GM03348 (cell line): ENCODE data around the gene MGAT5B.
"Not testable (repeated sequence)": the region's sequence is repeated elsewhere in the genome, so short reads cannot be mapped to it uniquely, and the experiment has no call there.

Source experiments
- DNase-seq: peaks from one replicate; pipeline ENCODE4 v3.0.0; 2012; ENCODE audit warnings: low spot score

MGAT5B gene

DNA sequence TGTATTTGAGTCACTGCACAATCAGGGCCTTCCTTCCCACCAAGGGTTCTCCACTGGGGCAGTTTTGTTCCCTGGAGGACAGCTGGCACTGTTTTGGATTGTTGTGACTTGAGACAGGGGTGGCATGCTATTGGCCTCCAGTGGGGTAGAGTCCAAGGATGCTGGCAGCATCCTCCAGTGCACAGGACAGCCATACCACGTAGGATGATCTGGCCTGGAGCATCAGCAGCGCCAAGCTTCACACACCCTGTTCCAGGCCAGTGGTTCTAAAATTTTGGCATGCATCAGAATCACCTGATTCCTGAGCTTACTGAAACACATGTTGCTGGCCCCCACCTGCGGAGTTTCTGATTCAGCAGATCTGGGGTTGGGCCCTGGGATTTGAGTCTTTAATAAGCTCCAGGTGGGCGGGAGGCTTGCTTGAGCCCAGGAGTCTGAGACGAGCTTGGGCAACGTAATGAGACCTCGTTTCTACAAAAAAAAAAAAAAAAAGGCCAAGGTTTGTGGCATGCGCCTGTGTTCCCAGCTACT, 83.2 kb downstream of the MGAT5B start:
- no peak for DNase-seq

DNA sequence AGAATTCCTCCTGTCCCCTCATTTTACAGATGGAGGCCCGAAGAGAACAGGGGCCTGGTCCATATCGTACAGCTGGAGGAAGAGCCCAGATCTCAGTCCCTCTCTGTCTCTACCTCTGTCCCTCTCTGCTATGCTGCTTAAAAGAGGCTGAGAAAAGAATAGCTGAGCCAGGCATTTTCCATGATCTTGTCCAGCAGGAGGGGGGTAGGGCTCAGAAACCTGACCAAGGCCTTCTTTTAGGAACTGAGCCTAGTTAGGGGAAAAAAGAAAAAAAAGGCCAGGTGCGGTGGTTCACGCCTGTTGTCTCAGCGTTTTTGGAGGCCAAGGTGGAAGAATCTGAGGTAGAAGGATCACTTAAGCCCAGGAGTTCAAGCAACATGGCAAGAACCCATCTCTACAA, 84.2 kb downstream of the MGAT5B start:
- no peak for DNase-seq

DNA sequence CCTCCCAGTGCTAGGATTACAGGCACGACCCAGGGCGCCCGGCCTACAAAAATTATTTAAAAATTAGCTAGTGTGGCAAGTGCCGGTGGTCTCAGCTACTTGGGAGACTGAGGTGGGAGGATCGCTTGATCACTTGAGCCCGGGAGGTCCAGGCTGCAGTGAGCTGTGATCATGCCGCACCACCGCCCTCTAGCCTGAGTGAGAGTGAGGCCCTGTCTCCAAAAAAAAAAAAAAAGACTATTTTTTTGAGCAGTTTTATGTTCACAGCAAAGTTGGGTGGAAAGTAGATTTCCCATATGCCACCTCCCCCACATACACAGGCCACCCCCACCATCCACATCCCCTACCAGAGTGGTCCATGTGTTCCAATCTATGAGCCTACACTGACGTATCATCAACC, 84.9 kb downstream of the MGAT5B start:
- DNase-seq = no peak

DNA sequence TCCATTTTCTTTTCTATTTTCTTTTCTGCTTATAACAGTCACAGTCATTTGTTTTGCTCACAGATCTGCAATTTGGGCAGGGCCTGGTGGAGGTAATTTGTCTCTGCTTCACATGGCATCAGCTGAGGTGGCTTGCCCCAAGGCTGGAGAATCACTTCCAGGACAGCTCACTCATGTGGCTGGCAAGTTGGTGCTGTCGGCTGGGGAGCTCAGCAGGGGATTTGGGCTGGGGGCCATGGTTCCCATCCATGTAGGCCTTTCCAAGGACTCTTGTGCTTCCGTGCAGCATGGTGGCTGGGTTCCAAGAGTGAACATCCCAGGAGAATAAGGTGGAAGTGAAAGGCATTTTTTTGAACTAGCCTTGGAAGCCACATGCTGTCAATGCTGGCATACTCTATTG, 85.7 kb downstream of the MGAT5B start:
- no peak for DNase-seq

DNA sequence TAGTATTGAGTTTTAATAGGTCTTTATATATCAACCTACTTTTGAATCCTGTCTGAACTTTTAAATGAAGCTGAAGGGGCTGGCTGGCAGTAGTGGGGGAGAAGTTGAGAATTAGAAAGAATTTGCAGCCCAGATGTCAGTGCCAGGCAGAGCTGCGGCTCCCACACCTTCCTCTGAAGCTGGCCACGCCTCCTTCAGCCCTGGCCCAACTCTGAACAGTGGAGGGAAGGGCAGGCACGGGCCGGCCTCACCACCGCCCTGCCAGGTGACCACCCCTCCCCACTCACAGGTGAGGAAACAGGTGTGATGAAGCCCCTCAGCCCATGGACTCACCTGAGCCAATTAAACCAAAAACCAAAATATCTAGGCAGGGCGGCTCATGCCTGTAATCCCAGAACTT, 87.0 kb downstream of the MGAT5B start:
- DNase-seq = no peak

DNA sequence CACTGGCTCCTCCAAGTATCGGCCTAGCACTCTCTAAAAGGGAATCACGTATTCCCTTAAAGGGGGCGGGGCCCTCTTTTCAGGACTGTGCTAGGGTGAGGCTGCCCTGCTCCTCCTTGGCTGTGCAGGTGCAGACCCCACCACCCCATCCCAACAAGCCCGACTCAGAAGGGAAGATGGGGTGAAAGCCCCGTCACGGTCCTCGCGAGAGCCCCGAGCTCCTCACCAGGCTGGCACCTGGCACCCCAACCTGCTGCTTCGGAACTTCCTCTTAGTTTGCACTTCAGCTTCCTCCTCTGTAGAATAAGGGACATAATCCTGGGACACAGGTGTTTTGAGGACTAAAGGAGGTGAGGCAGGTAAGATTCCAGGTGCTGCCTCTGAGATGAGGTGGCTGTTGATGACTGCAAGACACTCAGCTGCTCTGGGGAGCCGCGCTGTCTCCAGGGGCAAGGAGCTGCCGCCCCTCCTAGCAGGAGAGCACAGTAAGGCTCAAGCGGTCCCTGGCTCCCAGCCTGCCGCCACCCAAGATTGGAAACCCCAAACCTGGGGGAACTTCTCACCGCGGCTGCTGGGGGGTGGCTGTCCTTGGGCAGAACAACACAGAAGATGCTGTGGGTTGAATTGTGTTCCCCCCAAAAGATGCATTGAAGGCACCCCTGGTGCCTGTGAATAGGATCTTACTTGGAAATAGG, 88.8 kb downstream of the MGAT5B start:
- DNase-seq = no peak

DNA sequence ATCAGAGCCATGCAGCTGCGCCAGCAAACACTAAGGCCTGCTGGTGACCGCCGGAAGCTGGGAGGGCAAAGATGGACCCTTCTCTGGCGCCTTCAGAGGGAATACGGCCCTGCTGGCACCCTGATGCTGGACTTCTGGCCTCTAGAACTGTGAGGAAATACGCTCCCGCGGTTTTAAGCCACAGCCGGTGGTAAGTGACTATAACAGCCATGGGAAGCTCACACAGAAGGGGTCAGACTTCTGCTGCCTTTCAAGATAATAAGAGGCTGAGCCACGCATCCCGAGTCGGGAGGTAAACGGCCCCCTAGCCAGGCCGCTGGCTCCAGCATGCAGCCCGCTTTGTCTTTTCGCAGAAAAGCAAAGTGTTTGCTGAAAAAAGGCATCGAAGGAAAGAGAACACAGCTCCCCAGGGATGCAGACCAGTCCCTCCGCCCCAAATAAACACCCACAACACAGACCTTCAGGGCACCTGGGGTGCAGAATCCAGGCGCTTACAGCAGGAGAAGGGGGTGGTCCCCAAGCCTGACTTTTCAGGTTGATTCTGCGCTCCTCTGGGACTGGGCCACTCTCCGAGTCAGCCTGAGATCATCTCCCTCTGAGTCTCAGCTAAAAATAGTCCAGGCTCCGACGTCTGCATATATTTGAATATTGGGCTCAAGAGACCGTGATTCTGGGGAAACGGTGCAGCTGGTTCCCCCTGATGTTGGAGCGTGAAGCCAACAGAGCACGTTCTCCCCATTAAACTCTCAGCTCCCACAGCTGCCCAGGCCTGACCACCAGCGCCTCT, 89.7 kb downstream of the MGAT5B start:
- peak; percentile 60 for DNase-seq

DNA sequence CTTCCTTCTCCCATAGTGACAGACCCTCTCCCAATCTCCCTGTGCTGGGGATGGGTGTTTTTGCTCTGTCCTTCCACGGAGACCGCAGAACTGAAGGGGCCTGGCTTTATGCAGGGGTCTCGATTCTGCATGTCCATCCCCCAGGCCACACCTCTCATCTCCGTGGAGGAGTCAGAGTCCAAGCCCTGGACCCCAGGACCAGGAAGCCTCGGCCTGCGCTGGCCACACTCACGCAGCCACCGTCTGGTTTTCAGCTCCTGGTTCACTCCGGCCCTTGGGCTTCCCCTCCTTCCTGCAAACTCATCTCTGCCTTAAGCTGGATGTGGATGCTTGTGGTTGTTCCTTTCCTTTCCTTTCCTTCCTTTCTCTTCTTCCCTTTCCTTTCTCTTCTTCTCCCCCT, 90.8 kb downstream of the MGAT5B start:
- no peak for DNase-seq

DNA sequence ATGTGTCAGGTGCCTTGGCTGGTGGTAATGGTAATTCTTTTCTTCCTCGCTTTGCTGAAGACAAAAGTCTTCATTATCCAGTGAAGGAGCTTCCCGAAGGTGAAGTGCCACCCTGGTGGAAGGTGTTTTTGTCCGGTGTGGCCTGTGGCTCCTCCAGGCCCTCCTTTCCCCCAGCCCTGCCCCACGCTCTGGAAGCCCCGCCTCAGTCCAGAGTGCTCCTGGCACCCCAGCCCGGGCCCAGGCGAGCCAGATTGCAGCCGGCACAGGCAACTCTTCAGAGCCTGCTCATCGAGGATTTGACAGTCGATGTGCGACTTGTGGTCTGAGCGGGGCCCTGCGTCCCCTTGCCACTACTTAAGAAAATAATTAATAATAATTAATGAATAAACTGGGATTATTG, 93.7 kb downstream of the MGAT5B start:
- no peak for DNase-seq

DNA sequence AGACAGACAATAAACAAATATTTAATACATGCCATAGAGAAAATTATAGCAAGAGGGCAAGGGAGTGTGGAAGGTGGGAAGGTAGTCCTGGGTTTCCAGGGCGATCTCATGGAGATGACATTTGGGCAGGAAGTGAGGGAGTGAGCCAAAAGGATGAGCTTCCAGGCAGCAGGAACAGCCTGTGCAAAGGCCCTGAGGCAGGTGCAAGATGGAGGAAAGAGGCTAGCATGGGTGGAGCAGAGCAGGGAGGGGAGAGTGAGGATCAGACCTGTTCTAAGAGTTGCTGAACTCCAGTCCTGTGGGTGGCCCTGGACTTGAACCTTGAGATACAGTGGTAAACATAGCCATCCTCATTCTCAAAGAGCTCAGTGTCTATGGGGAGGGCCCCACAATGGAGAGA, 94.7 kb downstream of the MGAT5B start:
- no peak for DNase-seq

DNA sequence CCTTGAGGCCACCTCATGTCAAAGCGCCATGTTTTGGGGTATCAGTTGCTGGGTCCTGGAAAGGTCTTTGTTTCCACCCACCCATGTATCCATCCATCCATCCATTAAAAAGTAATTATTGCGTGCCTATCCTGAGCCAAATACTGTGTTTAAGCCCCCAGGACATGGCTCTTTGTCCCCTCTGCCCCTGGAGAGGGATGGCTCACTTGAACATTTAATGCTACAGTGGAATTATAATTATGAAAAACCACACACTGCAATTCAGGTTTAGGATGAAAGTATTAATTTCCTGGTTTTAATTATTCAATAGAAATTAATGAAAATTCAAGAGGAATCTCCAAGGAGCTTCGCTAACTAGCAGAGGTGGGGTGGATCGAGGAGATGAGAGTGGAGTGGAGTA, 97.8 kb downstream of the MGAT5B start:
- DNase-seq = no peak

DNA sequence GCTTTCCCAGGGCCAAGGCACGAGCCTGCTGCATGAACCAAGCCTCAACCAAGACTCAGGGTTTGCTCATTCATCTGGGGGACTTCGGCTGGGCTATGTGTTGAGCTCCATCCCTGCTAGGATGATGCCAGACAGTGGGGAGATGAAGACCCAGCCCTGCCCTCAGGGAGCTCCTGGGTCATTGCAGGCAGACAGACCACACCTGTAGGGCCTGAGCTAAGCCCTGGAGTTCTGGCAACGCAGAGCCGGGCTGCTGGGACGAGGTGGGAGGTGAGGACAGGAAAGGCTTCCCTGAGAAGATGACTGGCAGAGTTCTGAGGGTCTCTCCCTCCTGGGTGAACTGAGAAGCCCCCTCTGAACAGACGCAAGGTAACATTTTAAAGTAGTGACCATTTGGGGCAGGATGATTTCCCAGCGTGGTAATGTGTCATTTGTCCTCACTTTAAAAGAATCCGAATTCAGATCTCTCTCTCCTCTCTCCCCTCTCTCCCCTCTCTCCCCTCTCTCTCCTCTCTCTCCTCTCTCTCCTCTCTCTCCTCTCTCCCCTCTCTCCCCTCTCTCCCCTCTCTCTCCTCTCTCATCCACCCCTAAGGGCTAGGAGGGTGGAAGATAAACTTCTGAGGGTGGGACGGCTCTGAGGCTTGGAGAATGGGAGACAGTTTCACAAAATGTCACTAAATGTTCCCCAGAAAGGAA, 98.4 kb downstream of the MGAT5B start:
- no peak for DNase-seq

DNA sequence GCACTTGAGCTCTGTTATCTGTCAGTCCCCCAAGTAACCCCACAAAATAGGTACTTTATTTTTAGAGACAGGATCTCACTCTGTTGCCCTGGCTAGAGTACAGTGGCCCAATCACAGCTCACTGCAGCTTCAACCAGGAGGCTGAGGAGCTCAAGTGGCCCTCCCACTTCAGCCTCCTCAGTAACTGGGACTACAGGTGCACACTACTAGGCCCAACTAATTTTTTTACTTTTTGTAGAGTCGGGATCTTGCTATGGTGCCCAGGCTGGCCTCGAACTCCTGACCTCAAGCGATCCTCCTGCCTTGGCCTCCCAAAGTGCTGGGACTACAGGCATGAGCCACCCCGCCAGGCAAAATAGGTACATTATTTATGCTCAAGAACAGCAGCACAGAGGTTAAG, 99.6 kb downstream of the MGAT5B start:
- DNase-seq = no peak

DNA sequence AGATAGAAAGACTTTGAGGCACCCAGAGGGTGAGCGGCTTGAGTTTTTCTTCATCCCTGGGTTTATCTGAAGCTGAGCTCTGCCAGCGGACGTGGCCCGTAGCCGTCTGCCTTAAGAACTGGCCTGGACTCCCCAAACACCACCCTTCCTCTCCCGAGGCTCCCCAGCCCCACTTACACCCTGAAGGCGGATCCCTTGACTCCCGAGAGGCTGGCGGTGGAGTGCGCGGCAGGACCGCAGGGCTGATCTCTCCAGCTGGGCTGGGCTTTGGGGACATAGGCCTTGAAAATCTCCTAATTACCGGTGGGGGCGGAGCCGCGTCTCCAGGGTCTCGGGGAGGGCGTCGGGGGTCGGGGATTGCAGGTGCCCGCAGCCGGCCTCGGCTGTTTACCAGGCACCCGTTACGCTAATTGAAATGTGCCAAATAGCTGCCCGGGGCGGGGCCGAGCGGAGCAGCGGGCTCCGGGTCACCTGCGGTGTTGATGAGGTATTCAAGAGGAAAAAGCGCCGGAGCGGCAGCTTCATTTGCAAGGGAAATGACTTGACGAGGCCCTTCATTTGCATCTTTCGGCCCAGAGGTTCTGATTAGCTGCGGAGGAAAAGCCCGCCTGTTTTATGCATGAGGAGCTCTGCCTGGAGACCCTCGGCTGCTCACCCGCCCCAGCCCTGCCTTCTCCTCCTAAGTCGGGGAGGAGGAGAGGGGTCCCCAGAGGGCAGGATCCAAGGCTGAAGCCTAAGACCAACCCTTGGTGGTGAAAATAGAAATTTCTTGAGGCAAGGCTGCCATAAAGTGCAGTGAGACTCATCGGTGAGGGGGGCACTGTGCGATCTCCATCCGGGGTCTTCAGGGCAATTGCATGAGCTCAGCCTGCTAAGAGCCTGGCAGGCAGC, 100.7 kb downstream of the MGAT5B start:
- DNase-seq = no peak

DNA sequence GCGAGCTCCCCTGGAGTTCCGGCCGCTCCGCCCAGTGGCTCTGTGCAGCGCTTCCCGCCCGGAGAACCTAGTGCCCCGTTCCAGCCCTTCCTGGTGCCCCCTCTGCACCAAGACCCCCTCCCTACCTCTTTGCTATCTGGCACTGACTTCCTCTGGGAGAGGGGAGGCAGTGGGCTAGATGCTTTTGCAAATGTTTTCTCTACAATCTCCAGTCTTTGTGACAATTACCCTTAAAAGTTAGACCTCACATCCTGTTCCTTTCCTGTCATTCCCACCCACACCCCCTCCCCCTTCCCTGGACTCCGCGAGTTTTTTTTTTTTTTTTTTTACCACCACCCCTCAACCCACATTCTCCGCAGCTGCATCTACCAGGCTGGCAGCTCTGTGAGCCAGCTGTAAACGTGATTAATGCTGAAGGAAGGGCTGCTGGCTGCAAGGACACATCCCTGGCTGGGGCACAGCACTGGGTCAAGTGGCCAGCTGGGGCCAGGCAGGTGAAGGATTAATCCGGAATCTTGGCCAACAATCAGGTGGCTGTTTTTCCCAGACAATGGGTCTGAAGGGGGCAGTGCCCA, 101.5 kb downstream of the MGAT5B start:
- DNase-seq = no peak

DNA sequence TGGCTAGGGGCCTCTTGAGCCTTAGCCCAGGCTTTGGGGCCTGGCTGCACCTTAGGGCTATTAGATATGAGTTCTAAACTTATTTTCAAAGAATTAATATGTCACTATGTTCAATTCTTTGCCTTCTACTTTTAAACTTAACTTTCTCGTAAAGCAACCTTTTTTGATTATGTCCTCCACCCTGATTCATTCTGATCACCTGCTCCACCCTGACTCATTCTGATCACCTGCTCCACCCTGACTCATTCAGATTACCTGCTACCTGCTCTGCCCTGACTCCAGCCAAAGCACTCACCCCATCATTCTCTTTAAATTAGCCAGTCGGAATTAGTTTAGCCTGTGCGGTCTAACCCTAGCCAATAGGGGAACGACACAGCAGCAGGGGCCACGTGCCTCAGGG, 102.0 kb downstream of the MGAT5B start:
- not testable (repeated sequence) for DNase-seq

DNA sequence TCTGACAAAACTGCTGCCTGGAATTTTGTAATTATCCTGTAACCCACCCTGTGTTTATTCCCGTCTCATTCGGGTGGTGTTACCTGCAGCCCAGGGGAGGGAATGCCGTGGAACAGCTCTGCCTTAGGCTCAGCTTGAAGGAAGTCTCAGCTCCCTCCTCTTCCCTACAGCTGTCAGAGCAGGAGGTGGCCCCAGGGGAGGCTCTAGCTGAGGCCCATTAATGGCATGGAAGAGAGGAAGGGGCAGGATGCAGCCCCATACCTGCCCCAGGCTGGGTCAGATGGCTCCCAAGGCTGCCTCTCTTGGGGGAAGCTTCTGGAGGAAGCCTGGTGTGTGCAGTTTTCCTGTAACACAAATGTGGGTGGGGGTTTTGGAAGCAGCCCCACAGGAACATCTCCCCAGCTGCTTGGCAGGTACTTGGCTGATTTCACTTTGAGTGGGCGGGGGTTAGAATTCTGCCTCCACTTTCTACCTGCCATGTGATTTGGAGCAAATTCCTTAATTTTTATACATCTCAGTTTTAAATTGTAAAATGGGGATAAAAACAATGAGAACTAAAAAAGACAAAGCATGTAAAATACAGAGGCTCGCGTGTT, 103.9 kb downstream of the MGAT5B start:
- no peak for DNase-seq

DNA sequence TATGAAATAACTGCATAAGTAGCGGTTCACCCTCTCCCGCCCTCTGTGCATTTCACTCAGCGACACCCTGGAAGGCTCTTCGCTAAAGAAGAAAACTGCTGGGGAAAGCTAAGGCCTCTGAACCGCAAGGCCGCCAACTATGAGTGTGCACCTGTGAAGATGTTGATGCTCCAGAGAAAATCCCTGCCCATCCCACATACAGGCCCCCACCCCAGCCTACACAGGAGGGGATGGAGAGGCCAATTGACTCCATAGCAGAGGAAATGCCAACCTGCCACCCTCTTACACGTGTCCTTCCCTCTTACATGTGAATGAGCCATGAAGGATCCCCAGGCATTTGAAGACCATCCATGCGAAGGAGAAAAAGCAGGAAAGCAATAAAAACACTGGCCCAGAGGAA, 104.8 kb downstream of the MGAT5B start:
- no peak for DNase-seq

DNA sequence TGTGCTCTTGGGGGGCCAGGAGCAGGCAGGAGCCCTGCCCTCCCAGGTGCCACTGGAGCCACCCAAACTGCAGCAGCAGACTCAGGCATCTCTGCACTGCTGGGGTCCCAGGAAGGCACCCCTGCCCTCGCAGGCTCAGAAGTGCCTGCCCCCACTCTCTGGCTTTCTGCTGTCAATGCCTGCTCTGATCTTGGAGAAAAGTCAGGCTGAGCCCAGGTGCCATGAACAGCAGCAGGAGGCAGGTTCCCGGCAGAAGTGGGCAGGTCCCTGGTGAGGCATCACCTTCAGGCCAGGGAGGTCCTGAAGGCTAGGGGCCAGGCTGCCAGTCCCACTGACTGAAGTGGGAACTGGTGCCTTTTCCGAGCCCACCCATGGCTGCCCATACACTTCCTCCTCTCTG, 106.5 kb downstream of the MGAT5B start:
- DNase-seq = no peak

DNA sequence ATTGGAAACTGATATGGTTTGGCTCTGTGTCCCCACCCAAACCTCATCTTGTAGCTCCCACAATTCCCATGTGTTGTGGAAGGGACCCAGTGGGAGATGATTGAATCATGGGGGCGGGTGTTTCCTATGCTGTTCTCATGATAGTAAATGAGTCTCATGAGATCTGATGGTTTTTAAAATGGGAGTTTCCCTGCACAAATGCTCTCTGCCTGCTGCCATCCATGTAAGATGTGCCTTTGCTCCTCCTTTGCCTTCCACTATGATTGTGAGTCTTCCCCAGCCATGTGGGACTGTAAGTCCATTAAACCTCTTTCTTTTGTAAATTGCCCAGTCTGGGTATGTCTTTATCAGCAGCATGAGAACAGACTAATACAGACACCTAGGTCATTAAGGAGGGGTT, 109.8 kb downstream of the MGAT5B start:
- not testable (repeated sequence) for DNase-seq
